ENCODE measurements around the gene PADI1.

The PADI1 gene

GRCh38 chr1:17204546-17205440 is at the start of gene PADI1:
TSS of gene PADI1 (plus strand) at chr1:17205128. CDS start at chr1:17205218, 90 bp downstream.
- no peak for DNase-seq

- no peak for DNase-seq
Measured at GRCh38 chr1:17155257-17155920, 49.5 kb upstream of the PADI1 start.

- no peak for DNase-seq
Measured at GRCh38 chr1:17156108-17156507, 48.8 kb upstream of the PADI1 start.

GRCh38 chr1:17158961-17159360 is 46.0 kb upstream of the PADI1 start:
- no peak for DNase-seq

GRCh38 chr1:17161137-17161740 is 43.7 kb upstream of the PADI1 start:
- no peak for DNase-seq

GRCh38 chr1:17161926-17162800 is 42.8 kb upstream of the PADI1 start:
- no peak for DNase-seq

GRCh38 chr1:17162941-17163340 is 42.0 kb upstream of the PADI1 start:
- DNase-seq = no peak

- DNase-seq = no peak
Measured at GRCh38 chr1:17163371-17163770, 41.6 kb upstream of the PADI1 start.

GRCh38 chr1:17163789-17164666 is 40.9 kb upstream of the PADI1 start:
- DNase-seq = no peak

GRCh38 chr1:17165823-17166222 is 39.1 kb upstream of the PADI1 start:
- DNase-seq = no peak

GRCh38 chr1:17167041-17167785 is 37.7 kb upstream of the PADI1 start:
- DNase-seq = no peak

- DNase-seq = no peak
Measured at GRCh38 chr1:17167786-17168090, 37.2 kb upstream of the PADI1 start.

GRCh38 chr1:17168091-17168876 is 36.6 kb upstream of the PADI1 start:
- DNase-seq = no peak

GRCh38 chr1:17170571-17170970 is 34.4 kb upstream of the PADI1 start:
- no peak for DNase-seq

GRCh38 chr1:17173217-17173616 is 31.7 kb upstream of the PADI1 start:
- DNase-seq = no peak

GRCh38 chr1:17176306-17177061 is 28.4 kb upstream of the PADI1 start:
- DNase-seq = no peak

- DNase-seq = no peak
Measured at GRCh38 chr1:17177651-17178050, 27.3 kb upstream of the PADI1 start.

- DNase-seq = no peak
Measured at GRCh38 chr1:17181781-17182464, 23.0 kb upstream of the PADI1 start.
